NOMO-1 treated with DMSO at 0.1 percent for 48 hours (cell line): ENCODE data around the gene AP3D1.

Experiments used
- DNase-seq: peaks from one replicate; lab custom pipeline; 2025; ENCODE audit not compliant: unreplicated experiment; lab: John Stamatoyannopoulos, UW

The AP3D1 gene

GRCh38 chr19:2184422-2184975, 33.1 kb upstream of the AP3D1 start:
- no peak for DNase-seq

- DNase-seq, result no peak
Observed at GRCh38 chr19:2181633-2181997, 30.2 kb upstream of the AP3D1 start.

- no peak for DNase-seq
Observed at GRCh38 chr19:2180881-2181632, 29.7 kb upstream of the AP3D1 start.

- no peak for DNase-seq
Observed at GRCh38 chr19:2180114-2180513, 28.7 kb upstream of the AP3D1 start.

GRCh38 chr19:2179095-2179494, 27.7 kb upstream of the AP3D1 start:
- no peak for DNase-seq

GRCh38 chr19:2176337-2176994, 25.1 kb upstream of the AP3D1 start:
- no peak for DNase-seq

GRCh38 chr19:2175742-2176141, 24.4 kb upstream of the AP3D1 start:
- DNase-seq, result no peak

- DNase-seq, result no peak
Observed at GRCh38 chr19:2173767-2174577, 22.6 kb upstream of the AP3D1 start.

- no peak for DNase-seq
Observed at GRCh38 chr19:2173388-2173766, 22.0 kb upstream of the AP3D1 start.

- DNase-seq, result no peak
Observed at GRCh38 chr19:2171349-2172145, 20.2 kb upstream of the AP3D1 start.

GRCh38 chr19:2170987-2171348, 19.6 kb upstream of the AP3D1 start:
- DNase-seq, result no peak

- DNase-seq, result no peak
Observed at GRCh38 chr19:2170219-2170618, 18.9 kb upstream of the AP3D1 start.

- peak; percentile 91 for DNase-seq
Observed at GRCh38 chr19:2168619-2169424, 17.5 kb upstream of the AP3D1 start.

- DNase-seq, result peak; percentile 80
Observed at GRCh38 chr19:2167896-2168618, 16.7 kb upstream of the AP3D1 start.

GRCh38 chr19:2166741-2167738, 15.7 kb upstream of the AP3D1 start:
- no peak for DNase-seq

- peak; percentile 51 for DNase-seq
Observed at GRCh38 chr19:2164020-2164998, 12.9 kb upstream of the AP3D1 start.

- DNase-seq, result no peak
Observed at GRCh38 chr19:2160379-2160778, 9.0 kb upstream of the AP3D1 start.
